GM23338 (cell line): ENCODE measurements around the gene VSIG10. TPM values are rescaled to one million over a fixed set of nuclear protein-coding genes. Genes with fewer than 3 reads are reported as not detected.

ENCODE experiments used
- ATAC-seq: fragments of 200-7000 bp; cut with Tn5 transposase; 3 replicates; pipeline ENCODE4 v1.9.1; 2020
- DNase-seq: peaks from one replicate; pipeline ENCODE4 v3.0.0-alpha.2; 2015; ENCODE audit warnings: low spot score
- H2AFZ ChIP-seq: fragments of 200-600 bp; sonication (generic); 2 replicates; pipeline ENCODE4 v1.8.0; 2016; ENCODE audit warnings: antibody characterized with exemption, mild to moderate bottlenecking, moderate library complexity
- H3F3A ChIP-seq: fragments of 200-600 bp; sonication (generic); replicated peaks from 2 replicates; pipeline ENCODE4 v1.8.0; 2017; ENCODE audit warnings: antibody characterized with exemption, mixed run types, low read depth
- H3K27ac ChIP-seq: fragments of 200-600 bp; sonication (generic); 2 replicates; pipeline ENCODE4 v1.6.1; 2016; ENCODE audit warnings: low read depth
- H3K27me3 ChIP-seq: fragments of 200-600 bp; sonication (generic); 2 replicates; pipeline ENCODE4 v1.8.0; 2016; ENCODE audit warnings: mild to moderate bottlenecking, mixed run types, moderate library complexity; ENCODE audit not compliant: insufficient read depth
- H3K36me3 ChIP-seq: fragments of 200-600 bp; sonication (generic); 2 replicates; pipeline ENCODE4 v1.8.0; 2016; ENCODE audit warnings: mild to moderate bottlenecking; ENCODE audit not compliant: insufficient read depth
- H3K4me1 ChIP-seq: fragments of 200-600 bp; sonication (generic); 2 replicates; pipeline ENCODE4 v1.8.0; 2016; ENCODE audit warnings: mild to moderate bottlenecking, moderate library complexity; ENCODE audit not compliant: insufficient read depth
- H3K4me2 ChIP-seq: fragments of 200-600 bp; sonication (generic); 2 replicates; pipeline ENCODE4 v1.7.1; 2017; ENCODE audit warnings: mixed run types
- H3K4me3 ChIP-seq: fragments of 200-600 bp; sonication (generic); 2 replicates; pipeline ENCODE4 v1.6.1; 2016; ENCODE audit warnings: mixed run types
- H3K79me2 ChIP-seq: fragments of 200-600 bp; sonication (generic); replicated peaks from 2 replicates; pipeline ENCODE4 v1.8.0; 2017; ENCODE audit warnings: mild to moderate bottlenecking; ENCODE audit not compliant: insufficient read depth
- H3K9me2 ChIP-seq: fragments of 200-600 bp; sonication (generic); 2 replicates; pipeline ENCODE4 v1.8.0; 2017; ENCODE audit not compliant: insufficient read depth
- H4K20me1 ChIP-seq: fragments of 200-600 bp; sonication (generic); replicated peaks from 2 replicates; pipeline ENCODE4 v1.8.0; 2017; ENCODE audit warnings: mild to moderate bottlenecking; ENCODE audit not compliant: insufficient read depth
- H3K27ac Mint-ChIP-seq: 2 replicates; pipeline ENCODE4 v1.8.0; 2020; ENCODE audit warnings: inconsistent platforms, mild to moderate bottlenecking, moderate library complexity, mixed read lengths
- H3K27me3 Mint-ChIP-seq: 3 replicates; pipeline ENCODE4 v1.8.0; 2022; ENCODE audit warnings: low read depth, mild to moderate bottlenecking, moderate library complexity, mixed read lengths, inconsistent platforms; ENCODE audit not compliant: insufficient read depth, poor library complexity
- H3K36me3 Mint-ChIP-seq: 3 replicates; pipeline ENCODE4 v1.8.0; 2021; ENCODE audit warnings: low read depth, mild to moderate bottlenecking, inconsistent platforms, moderate library complexity, mixed read lengths
- H3K4me1 Mint-ChIP-seq: 3 replicates; pipeline ENCODE4 v1.8.0; 2020; ENCODE audit warnings: mild to moderate bottlenecking, inconsistent platforms, mixed read lengths
- H3K4me3 Mint-ChIP-seq: 3 replicates; pipeline ENCODE4 v1.8.0; 2021; ENCODE audit warnings: moderate library complexity, mild to moderate bottlenecking, inconsistent platforms, mixed read lengths
- H3K9me3 Mint-ChIP-seq: 3 replicates; pipeline ENCODE4 v1.8.0; 2020; ENCODE audit warnings: moderate library complexity, mild to moderate bottlenecking, inconsistent platforms, mixed read lengths
- EZH2 ChIP-seq: fragments of 200-600 bp; sonication (generic); IDR thresholded peaks from one replicate; pipeline ENCODE4 v1.8.0; 2017; ENCODE audit warnings: antibody characterized with exemption, mild to moderate bottlenecking, low read depth; ENCODE audit not compliant: unreplicated experiment
- JUNB ChIP-seq: IDR thresholded peaks from one replicate; pipeline ENCODE4 v1.6.1; 2016; ENCODE audit warnings: antibody characterized with exemption; ENCODE audit not compliant: unreplicated experiment
- POLR2AphosphoS5 ChIP-seq: IDR thresholded peaks from 2 replicates; pipeline ENCODE4 v1.6.1; 2016; ENCODE audit warnings: antibody characterized with exemption, low read depth
- ZNF331 ChIP-seq: fragments of 250-450 bp; sonication (Bioruptor Pico); IDR thresholded peaks from 2 replicates; pipeline ENCODE4 v1.5.0; 2020; ENCODE audit warnings: low read depth, mild to moderate bottlenecking, moderate library complexity
- ZNF462 ChIP-seq: fragments of 250-450 bp; sonication (Bioruptor Pico); IDR thresholded peaks from 2 replicates; pipeline ENCODE4 v1.5.0; 2020; ENCODE audit warnings: mild to moderate bottlenecking, moderate library complexity
- polyA plus RNA-seq: library from polyadenylated mRNA; unstranded; fragments of >200 nt; fragmentation: Nextera tagmentation; extraction: Ambion mirVana; gene quantifications from 2 replicates; pipeline ENCODE4 v1.2.1, GENCODE V29; 2016
- total RNA-seq: library from RNA; depleted of rRNA; stranded (reverse); fragments of >200 nt; shearing (Covaris generic); gene quantifications from 2 replicates; pipeline ENCODE4 v1.2.3, GENCODE V29; 2014
- TF ChIP-seq, protein P1 (sequence below): IDR thresholded peaks from one replicate; pipeline ENCODE4 v1.6.1; 2018; ENCODE audit warnings: antibody characterized with exemption; ENCODE audit not compliant: unreplicated experiment

VSIG10 gene
- total and polyA plus RNA-seq, 2 experiments from 2014 or later: 52.1 to 98.5 TPM

GRCh38 chr12:118107011-118107410 is 3.2 kb upstream of the VSIG10 start (continued):
- no peak for TF ChIP-seq ZNF462 (CRISPR knock-in tag)
- no peak for TF ChIP-seq EZH2
- TF ChIP-seq ZNF331 (CRISPR knock-in tag): no peak
- no peak for TF ChIP-seq POLR2AphosphoS5
- TF ChIP-seq, protein P1, sequence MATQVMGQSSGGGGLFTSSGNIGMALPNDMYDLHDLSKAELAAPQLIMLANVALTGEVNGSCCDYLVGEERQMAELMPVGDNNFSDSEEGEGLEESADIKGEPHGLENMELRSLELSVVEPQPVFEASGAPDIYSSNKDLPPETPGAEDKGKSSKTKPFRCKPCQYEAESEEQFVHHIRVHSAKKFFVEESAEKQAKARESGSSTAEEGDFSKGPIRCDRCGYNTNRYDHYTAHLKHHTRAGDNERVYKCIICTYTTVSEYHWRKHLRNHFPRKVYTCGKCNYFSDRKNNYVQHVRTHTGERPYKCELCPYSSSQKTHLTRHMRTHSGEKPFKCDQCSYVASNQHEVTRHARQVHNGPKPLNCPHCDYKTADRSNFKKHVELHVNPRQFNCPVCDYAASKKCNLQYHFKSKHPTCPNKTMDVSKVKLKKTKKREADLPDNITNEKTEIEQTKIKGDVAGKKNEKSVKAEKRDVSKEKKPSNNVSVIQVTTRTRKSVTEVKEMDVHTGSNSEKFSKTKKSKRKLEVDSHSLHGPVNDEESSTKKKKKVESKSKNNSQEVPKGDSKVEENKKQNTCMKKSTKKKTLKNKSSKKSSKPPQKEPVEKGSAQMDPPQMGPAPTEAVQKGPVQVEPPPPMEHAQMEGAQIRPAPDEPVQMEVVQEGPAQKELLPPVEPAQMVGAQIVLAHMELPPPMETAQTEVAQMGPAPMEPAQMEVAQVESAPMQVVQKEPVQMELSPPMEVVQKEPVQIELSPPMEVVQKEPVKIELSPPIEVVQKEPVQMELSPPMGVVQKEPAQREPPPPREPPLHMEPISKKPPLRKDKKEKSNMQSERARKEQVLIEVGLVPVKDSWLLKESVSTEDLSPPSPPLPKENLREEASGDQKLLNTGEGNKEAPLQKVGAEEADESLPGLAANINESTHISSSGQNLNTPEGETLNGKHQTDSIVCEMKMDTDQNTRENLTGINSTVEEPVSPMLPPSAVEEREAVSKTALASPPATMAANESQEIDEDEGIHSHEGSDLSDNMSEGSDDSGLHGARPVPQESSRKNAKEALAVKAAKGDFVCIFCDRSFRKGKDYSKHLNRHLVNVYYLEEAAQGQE: no peak

DNA sequence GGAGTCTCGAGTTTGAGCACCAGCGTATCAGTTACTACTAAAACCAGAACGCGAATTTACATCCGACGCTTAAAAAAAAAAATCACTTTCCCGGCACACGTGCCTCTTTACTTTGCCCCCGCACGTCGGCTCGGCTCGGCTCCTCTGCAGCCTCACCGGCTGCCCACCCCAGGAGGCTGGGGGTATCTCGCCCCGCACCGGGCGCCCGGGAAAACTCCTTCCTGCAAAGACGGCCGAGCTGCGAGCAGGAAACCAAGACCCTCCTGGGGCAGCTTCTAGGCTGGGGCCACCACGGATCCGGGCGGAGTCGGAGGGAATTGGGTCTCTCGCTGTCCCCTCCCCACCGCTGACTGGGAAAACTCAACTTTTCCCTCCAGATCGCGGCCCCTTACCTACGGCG is 610 bp downstream of the VSIG10 start:
- Histone ChIP-seq H3K27me3 (no peaks in the 10 kb centered on the region), H4K20me1 (no peaks in the 10 kb centered on the region; the same call in none of the 2 replicates), H3F3A (peaks cover 14% of the 10 kb centered on the region), H3K4me2 (peak overlapping the region; percentile 98), H3K36me3 (peaks cover 15% of the 10 kb centered on the region), H3K4me3 (peak overlapping the region; percentile 93), H3K79me2 (peaks cover 66% of the 10 kb centered on the region), H3K9me2 (no peaks in the 10 kb centered on the region), H3K27ac (peak overlapping the region; percentile 95), H2AFZ (0 out of 2 replicates have a peak overlapping the region, but pooled peaks have one; percentile 12), H3K4me1 (peaks cover 36% of the 10 kb centered on the region)
- peak overlapping the region; percentile 96 for H3K4me3 Mint-ChIP-seq
- H3K27me3 Mint-ChIP-seq: no peaks in the 10 kb centered on the region
- peaks cover 23% of the 10 kb centered on the region for H3K4me1 Mint-ChIP-seq
- DNase-seq (peak; percentile 69), ATAC-seq (peak; percentile 34)
- H3K27ac Mint-ChIP-seq: peak overlapping the region; percentile 92
- peaks cover 26% of the 10 kb centered on the region for H3K36me3 Mint-ChIP-seq
- no peaks in the 10 kb centered on the region; the same call in 2 of the 3 replicates for H3K9me3 Mint-ChIP-seq
- no peak for TF ChIP-seq JUNB
- TF ChIP-seq ZNF331 (CRISPR knock-in tag): no peak
- no peak for TF ChIP-seq ZNF462 (CRISPR knock-in tag)
